ENCODE results near the gene TTLL11. TPM values are rescaled to one million over a fixed set of nuclear protein-coding genes. Genes with fewer than 3 reads are reported as not detected.

The TTLL11 gene
- total RNA-seq, 6 donors from 2014 or later = 6.8 to 18.9 (median 12.9) TPM

DNA sequence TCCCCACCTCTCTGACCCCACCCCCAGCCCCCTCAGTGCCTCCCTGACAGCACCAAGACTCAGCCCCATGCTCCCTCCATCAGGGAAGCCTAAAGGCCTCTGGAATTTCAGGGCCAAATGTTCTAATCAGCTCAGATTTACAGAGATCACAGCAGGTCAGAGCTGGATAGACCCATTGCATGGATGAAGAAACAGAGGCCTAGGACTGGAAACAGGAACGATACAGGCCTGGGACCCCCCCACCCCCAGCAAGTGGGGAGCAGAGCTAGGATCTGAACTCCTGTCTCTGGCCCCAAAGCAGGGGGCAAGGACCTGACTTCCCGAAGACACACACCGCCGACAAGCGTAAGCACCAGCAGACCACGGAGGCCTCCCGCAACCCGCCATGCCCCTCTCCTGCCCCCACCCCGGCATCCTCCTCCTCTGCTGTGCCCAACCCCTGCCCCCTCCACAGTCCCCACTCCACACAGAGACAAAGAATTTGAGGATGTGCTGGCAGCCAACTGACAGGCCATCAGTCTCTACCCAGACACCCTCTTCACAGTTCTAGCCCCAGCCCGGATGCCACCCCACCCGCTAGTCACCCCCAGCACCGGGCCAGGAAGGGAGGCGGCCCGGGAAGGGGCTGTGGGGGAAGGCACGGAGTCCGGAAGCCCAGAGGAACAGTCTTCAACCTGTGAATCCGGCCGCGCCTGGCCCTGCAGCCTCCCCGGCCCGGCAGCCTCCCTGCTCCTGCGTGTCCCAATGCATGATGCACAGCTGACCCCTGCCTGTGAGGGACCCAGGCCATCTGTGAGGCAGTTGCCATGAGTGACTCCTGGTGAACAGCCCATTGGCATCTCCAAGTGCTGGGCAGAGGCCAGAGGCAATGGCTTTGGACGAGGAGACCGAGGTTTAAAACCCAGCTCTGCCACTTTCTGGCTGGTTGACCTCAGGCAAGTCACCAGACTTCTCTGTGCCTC, 35.2 kb upstream of the TTLL11 start:
- ATAC-seq (ENCODE audit: low FRiP score in 2 of 2) = no peak
- H3K4me1 ChIP-seq = peaks cover 20 to 48% (median 36%) of the 10 kb centered on the region in 4 donors
- peak; percentile 60 to 77 for TF ChIP-seq POLR2AphosphoS5 (IDR thresholded peaks at IDR 0.05)
- TF ChIP-seq, protein P1, sequence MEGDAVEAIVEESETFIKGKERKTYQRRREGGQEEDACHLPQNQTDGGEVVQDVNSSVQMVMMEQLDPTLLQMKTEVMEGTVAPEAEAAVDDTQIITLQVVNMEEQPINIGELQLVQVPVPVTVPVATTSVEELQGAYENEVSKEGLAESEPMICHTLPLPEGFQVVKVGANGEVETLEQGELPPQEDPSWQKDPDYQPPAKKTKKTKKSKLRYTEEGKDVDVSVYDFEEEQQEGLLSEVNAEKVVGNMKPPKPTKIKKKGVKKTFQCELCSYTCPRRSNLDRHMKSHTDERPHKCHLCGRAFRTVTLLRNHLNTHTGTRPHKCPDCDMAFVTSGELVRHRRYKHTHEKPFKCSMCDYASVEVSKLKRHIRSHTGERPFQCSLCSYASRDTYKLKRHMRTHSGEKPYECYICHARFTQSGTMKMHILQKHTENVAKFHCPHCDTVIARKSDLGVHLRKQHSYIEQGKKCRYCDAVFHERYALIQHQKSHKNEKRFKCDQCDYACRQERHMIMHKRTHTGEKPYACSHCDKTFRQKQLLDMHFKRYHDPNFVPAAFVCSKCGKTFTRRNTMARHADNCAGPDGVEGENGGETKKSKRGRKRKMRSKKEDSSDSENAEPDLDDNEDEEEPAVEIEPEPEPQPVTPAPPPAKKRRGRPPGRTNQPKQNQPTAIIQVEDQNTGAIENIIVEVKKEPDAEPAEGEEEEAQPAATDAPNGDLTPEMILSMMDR (IDR thresholded peaks at IDR 0.05) = no peak
- peak in 3 of 4 donors; percentile 2 to 52 (median 27) for TF ChIP-seq EP300 (IDR thresholded peaks at IDR 0.05)
- H3K9me3 ChIP-seq = no peaks in the 10 kb centered on the region
- peaks cover 0 to 15% (median 6%) of the 10 kb centered on the region in 4 donors for H3K27me3 ChIP-seq
- peak; percentile 40 to 83 for DNase-seq
- no peak overlapping the region for H3K4me3 ChIP-seq
- no peaks in the 10 kb centered on the region for H3K36me3 ChIP-seq
- no peak overlapping the region for H3K27ac ChIP-seq
- 51 to 62% methylated on average over 8 to 17 of the region's 24 CpGs for WGBS, 2 donors

DNA sequence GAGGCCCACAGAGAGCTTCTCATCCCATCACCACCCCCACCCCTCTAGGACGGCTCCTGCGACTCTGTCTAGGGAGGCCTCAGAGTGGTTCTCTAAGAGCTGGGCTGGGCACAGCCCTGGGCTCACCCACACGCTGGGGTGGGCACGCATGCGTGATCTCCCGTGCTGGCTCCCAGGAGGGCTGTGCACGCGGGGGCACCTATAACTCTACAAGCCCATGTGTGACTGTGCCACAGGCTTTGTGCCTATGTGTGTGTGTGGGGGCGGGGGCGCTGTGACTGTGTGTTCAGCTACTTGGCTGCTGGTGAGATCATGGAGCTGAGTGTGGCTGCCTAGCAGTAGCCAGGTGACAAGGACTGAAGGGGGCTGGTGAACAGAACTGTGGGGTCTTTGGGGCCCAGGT, 34.3 kb upstream of the TTLL11 start:
- Histone ChIP-seq H3K36me3 (no peaks in the 10 kb centered on the region), H3K27ac (peak overlapping the region in 1 of 4 donors; percentile 2), H3K4me3 (no peak overlapping the region), H3K4me1 (peaks cover 20 to 51% (median 36%) of the 10 kb centered on the region in 4 donors), H3K27me3 (peaks cover 0 to 15% (median 6%) of the 10 kb centered on the region in 4 donors), H3K9me3 (no peaks in the 10 kb centered on the region)
- no peak for DNase-seq
- 71 to 72% methylated on average over 4 to 9 of the region's 10 CpGs for WGBS, 2 donors
- ATAC-seq (ENCODE audit: low FRiP score in 2 of 2) = no peak
- TF ChIP-seq, protein P1 (IDR thresholded peaks at IDR 0.05) = no peak
- no peak for TF ChIP-seq POLR2A (IDR thresholded peaks at IDR 0.05)
- no peak for TF ChIP-seq POLR2AphosphoS5 (IDR thresholded peaks at IDR 0.05)
- TF ChIP-seq EP300 (IDR thresholded peaks at IDR 0.05) = no peak

DNA sequence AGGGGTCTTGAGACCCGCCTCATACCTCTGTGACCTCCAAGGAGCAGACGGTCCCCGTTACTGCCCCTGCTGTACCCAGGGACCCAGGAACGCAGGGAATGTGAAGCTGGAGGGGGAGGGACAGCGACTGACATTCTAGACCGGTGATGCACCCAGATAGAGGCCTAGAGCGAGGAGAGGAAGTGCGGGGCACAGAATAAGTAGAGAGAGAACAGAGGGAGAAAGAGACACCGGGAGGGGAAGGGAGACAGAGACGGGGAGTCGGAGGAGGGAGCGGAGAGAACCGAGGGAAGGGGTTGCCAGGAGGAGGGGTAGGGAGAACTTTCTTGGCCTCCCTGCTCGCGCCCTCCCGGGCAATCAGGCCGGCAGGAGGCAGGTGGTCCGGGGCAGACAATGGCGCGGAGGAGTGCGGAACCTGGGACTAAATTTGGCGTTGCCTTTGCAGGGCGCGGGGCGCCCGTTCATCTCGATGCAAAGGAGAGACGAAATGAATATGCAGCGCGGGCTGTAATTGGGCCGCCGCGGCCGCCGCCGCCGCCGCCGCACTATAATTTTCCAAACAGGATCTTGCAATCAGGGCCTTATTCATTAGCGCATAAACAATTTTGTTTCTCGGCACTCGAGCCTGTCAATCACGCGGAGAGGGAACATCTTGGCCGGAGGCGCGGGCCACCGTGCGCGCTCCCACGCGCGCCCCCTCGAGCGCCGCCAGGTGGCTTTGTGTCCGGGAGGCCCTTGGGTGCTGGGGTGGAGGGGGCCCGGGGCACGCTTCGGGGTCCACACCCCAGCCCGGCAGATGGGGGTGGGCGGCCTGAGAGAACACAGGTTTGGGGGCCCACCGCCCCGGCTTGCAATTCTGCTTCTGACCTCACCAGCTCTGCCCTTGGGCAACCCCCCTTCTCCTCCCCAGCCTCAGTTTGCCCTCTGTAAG, 33.5 kb upstream of the TTLL11 start:
- H3K27ac ChIP-seq = peak overlapping the region in 1 of 4 donors; percentile 2
- H3K27me3 ChIP-seq = peaks cover 0 to 15% (median 6%) of the 10 kb centered on the region in 4 donors
- ATAC-seq (ENCODE audit: low FRiP score in 2 of 2) (no peak), DNase-seq (peak in 1 of 2 donors; percentile 84)
- H3K9me3 ChIP-seq = no peaks in the 10 kb centered on the region
- no peaks in the 10 kb centered on the region for H3K36me3 ChIP-seq
- H3K4me1 ChIP-seq = peaks cover 20 to 50% (median 36%) of the 10 kb centered on the region in 4 donors
- WGBS, 2 donors = 8 to 12% methylated on average over 45 to 54 of the region's 64 CpGs
- peak overlapping the region in 3 of 4 donors; percentile 7 to 36 (median 27) for H3K4me3 ChIP-seq
- TF ChIP-seq, protein P1 (IDR thresholded peaks at IDR 0.05) = no peak
- no peak for TF ChIP-seq EP300 (IDR thresholded peaks at IDR 0.05)
- no peak for TF ChIP-seq POLR2AphosphoS5 (IDR thresholded peaks at IDR 0.05)
- TF ChIP-seq POLR2A (IDR thresholded peaks at IDR 0.05) = no peak

DNA sequence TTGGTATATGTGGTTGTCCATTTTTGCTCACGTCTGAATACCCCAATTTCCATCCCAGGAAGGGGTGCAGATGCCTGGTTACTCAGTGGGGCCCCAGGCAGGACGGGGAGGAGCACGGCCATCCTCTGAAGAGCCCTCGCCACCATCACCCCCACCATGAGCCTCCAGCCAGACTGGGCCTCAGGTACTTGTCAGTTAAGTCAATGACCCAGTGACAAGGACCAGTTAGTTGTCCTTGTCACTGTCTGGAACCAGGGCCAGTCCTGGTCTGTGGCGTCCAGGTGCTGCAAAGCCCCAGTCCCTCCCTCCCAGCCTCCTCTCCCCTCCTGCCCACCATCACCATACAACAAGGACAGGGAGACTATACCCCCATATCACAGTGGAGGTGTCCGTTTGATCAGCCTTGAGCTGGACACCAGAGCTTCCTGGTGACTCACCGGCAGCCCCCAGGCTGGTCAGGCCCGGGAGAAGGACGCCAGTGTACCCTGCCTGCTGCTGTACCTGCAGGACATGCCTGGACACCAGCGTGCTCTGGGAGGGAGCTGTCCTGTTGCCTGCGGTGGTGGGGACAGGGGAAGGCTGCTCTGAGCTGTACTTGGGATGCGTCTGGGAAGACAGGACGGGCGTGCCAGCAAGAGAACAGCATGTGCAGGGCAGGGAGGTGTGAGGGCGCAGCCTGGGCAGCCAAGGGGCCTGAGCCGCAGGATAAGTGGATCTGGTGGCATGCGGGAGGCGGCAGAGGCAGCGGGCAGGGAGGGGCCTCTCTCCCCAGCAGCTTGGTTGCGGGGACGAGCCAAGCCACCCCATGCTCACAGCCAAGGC, 32.6 kb upstream of the TTLL11 start:
- no peak for ATAC-seq (ENCODE audit: low FRiP score in 2 of 2)
- Histone ChIP-seq H3K9me3 (no peaks in the 10 kb centered on the region), H3K36me3 (no peaks in the 10 kb centered on the region), H3K4me1 (peaks cover 18 to 45% (median 35%) of the 10 kb centered on the region in 4 donors), H3K27ac (peak overlapping the region in 1 of 4 donors; percentile 2), H3K4me3 (no peak overlapping the region), H3K27me3 (peaks cover 0 to 15% (median 6%) of the 10 kb centered on the region in 4 donors)
- TF ChIP-seq EP300 (IDR thresholded peaks at IDR 0.05) (no peak), POLR2A (IDR thresholded peaks at IDR 0.05) (no peak), POLR2AphosphoS5 (IDR thresholded peaks at IDR 0.05) (no peak)
- TF ChIP-seq, protein P1 (IDR thresholded peaks at IDR 0.05) = no peak
- no peak for DNase-seq
- WGBS, 2 donors = 47% methylated on average over 9 to 19 of the region's 21 CpGs

Data from upper lobe of left lung (tissue), 6 donors.